PC-9 (cell line): ENCODE data around the gene SYNGR4. TPM values are rescaled to one million over a fixed set of nuclear protein-coding genes. Genes with fewer than 3 reads are reported as not detected.

ENCODE experiments used
- BruUV-seq: library from RNA; stranded (reverse); fragments of 400-500 nt; replicated peaks from 2 replicates; lab custom pipeline; 2021; lab: Mats Ljungman, UMichigan
- CTCF ChIA-PET: fragments of 300-600 bp; sonication (Branson Sonifier 250); formaldehyde crosslinking; loops from one replicate; lab custom pipeline; 2022; ENCODE audit warnings: antibody characterized with exemption; lab: Charles Lee
- POLR2A ChIA-PET: fragments of 300-600 bp; sonication (Branson Sonifier 250); formaldehyde crosslinking; loops from one replicate; lab custom pipeline; 2022; ENCODE audit warnings: antibody characterized with exemption; ENCODE audit not compliant: unreplicated experiment; lab: Charles Lee
- DNase-seq, 2 experiments: peaks; one replicate each; pipeline versions ENCODE4 v3.0.0 to v3.0.0-alpha.2; 2015 to 2022; ENCODE audit warnings: mixed read lengths in 1 of 2
- H2AFZ ChIP-seq: fragments of 200-600 bp; sonication (generic); 2 replicates; pipeline ENCODE4 v1.8.1; 2017; ENCODE audit warnings: antibody characterized with exemption
- H3F3A ChIP-seq: fragments of 200-600 bp; sonication (generic); 2 replicates; pipeline ENCODE4 v1.8.1; 2017; ENCODE audit warnings: antibody characterized with exemption, mild to moderate bottlenecking, low read depth; ENCODE audit not compliant: insufficient read depth
- H3K27ac ChIP-seq: fragments of 200-600 bp; sonication (generic); 2 replicates; pipeline ENCODE4 v1.6.1; 2016; ENCODE audit warnings: mixed run types
- H3K27me3 ChIP-seq: fragments of 200-600 bp; sonication (generic); 2 replicates; pipeline ENCODE4 v1.6.1; 2016; ENCODE audit warnings: low read depth, mixed run types; ENCODE audit not compliant: insufficient read depth
- H3K36me3 ChIP-seq: fragments of 200-600 bp; sonication (generic); 2 replicates; pipeline ENCODE4 v1.6.1; 2016; ENCODE audit warnings: low read depth, mixed run types
- H3K4me1 ChIP-seq: fragments of 200-600 bp; sonication (generic); replicated peaks from 2 replicates; pipeline ENCODE4 v1.6.1; 2016; ENCODE audit warnings: mixed run types; ENCODE audit not compliant: insufficient read depth
- H3K4me2 ChIP-seq: fragments of 200-600 bp; sonication (generic); 2 replicates; pipeline ENCODE4 v1.6.1; 2017; ENCODE audit warnings: mixed run types
- H3K4me3 ChIP-seq: fragments of 200-600 bp; sonication (generic); 2 replicates; pipeline ENCODE4 v1.6.1; 2016; ENCODE audit warnings: mixed run types
- H3K79me2 ChIP-seq: fragments of 200-600 bp; sonication (generic); 2 replicates; pipeline ENCODE4 v1.6.1; 2017; ENCODE audit warnings: low read depth, mixed run types
- H3K9me2 ChIP-seq: fragments of 200-600 bp; sonication (generic); 2 replicates; pipeline ENCODE4 v1.8.1; 2017; ENCODE audit warnings: mild to moderate bottlenecking; ENCODE audit not compliant: insufficient read depth
- H3K9me3 ChIP-seq: fragments of 200-600 bp; sonication (generic); 2 replicates; pipeline ENCODE4 v1.8.1; 2016; ENCODE audit warnings: low read depth; ENCODE audit not compliant: insufficient read depth
- H4K20me1 ChIP-seq: fragments of 200-600 bp; sonication (generic); 2 replicates; pipeline ENCODE4 v1.8.1; 2017; ENCODE audit not compliant: insufficient read depth
- CTCF ChIP-seq: fragments of 200-600 bp; sonication (generic); conservative IDR thresholded peaks from 2 replicates; pipeline ENCODE4 v1.6.1; 2017; ENCODE audit warnings: mixed run types, antibody characterized with exemption, mild to moderate bottlenecking, moderate library complexity
- EZH2 ChIP-seq: fragments of 200-600 bp; sonication (generic); IDR thresholded peaks from 2 replicates; pipeline ENCODE4 v1.8.0; 2017; ENCODE audit warnings: antibody characterized with exemption, low read depth
- intact Hi-C: fragments of 100-400 bp; cut with micrococcal nuclease; formaldehyde crosslinking; loops from one replicate; pipeline ENCODE4 v1.10.0; 2022; ENCODE audit not compliant: unreplicated experiment
- total RNA-seq: library from RNA; stranded (reverse); gene quantifications from 2 replicates; pipeline ENCODE4 v1.2.3, GENCODE V29; 2021

SYNGR4 gene
- total RNA-seq, 1 experiment from 2014 or later = 1.3 TPM

DNA sequence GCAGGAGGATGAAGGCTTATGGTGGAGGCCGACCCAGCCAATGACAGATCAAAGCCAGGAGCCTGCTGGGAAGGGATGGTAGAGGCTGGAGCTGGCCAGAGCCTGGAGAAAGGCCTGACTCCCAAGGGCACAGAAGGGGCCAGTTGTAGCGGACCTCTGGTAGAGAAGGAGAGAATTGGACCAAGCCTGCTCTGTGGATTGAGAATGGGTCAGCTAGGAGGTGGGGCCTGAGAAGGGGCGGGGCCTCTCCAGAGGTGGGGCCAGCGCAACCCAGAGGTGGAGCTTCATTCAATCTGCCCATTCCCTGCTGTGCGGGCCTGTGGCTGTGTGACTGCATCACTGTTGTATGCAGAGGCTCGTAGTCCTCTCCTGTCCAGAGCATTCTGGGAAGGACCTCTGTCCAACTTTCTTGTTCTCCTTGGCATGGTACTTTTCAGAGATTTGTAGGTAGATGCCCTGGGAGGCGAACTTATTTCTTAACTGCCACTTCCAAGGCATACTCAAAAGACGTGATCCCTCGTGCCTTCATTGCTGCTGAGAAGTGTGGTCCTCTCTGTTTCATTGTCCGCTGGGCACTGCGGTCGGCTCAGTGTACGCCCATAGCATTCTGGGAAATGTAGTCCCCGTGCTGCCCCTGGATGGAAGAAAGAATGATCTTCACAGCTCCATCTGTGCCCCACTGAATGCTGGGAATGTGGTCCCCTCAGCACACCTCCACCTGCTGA is 36.0 kb downstream of the SYNGR4 start:
- H2AFZ ChIP-seq = no peak overlapping the region
- peaks cover 33% of the 10 kb centered on the region for H4K20me1 ChIP-seq
- ChIA-PET POLR2A (no interaction called here), CTCF (no interaction called here)
- H3K27me3 ChIP-seq = no peaks in the 10 kb centered on the region
- H3K9me2 ChIP-seq = no peaks in the 10 kb centered on the region
- peaks cover 47% of the 10 kb centered on the region for H3F3A ChIP-seq
- H3K4me3 ChIP-seq = peak overlapping the region; percentile 80; the same call in 1 of the 2 replicates
- H3K27ac ChIP-seq = peak overlapping the region; percentile 84; the same call in 1 of the 2 replicates
- DNase-seq = peak; percentile 31 to 46
- peak overlapping the region; percentile 83 for H3K4me2 ChIP-seq
- H3K4me1 ChIP-seq = peaks cover 24% of the 10 kb centered on the region
- BruUV-seq = TSS peak; percentile 45
- peaks cover 62% of the 10 kb centered on the region for H3K79me2 ChIP-seq
- TF ChIP-seq CTCF (no peak), EZH2 (no peak)
- H3K36me3 ChIP-seq = no peaks in the 10 kb centered on the region
- intact Hi-C loops = no loop called here
- H3K9me3 ChIP-seq = no peaks in the 10 kb centered on the region

- peaks cover 32% of the 10 kb centered on the region for H3K4me1 ChIP-seq
- H3K27ac ChIP-seq = no peak overlapping the region
- CTCF ChIA-PET = interaction anchor here (0.7 kb wide), 1 partner anchor 46 kb away, joined by 5 read pairs; no protein-coding TSS in a partner anchor
- H4K20me1 ChIP-seq = peaks cover 36% of the 10 kb centered on the region
- DNase-seq = peak in 1 of 2 experiments; percentile 28
- no peak overlapping the region for H3K4me2 ChIP-seq
- H3K9me3 ChIP-seq = no peaks in the 10 kb centered on the region
- H2AFZ ChIP-seq = no peak overlapping the region
- no peaks in the 10 kb centered on the region for H3K36me3 ChIP-seq
- H3K27me3 ChIP-seq = no peaks in the 10 kb centered on the region
- no peak overlapping the region for H3K4me3 ChIP-seq
- H3K9me2 ChIP-seq = no peaks in the 10 kb centered on the region
- H3K79me2 ChIP-seq = peaks cover 73% of the 10 kb centered on the region
- BruUV-seq = no TSS peak
- TF ChIP-seq CTCF (no peak), EZH2 (no peak)
- H3F3A ChIP-seq = peaks cover 36% of the 10 kb centered on the region
- intact Hi-C loops = no loop called here
- POLR2A ChIA-PET = interaction anchor here (0.6 kb wide), 1 partner anchor 205 kb away, joined by 3 read pairs; the partner anchor contains the start of gene SPACA4
Measured at GRCh38 chr19:48401287-48401686, 37.1 kb downstream of the SYNGR4 start.

DNA sequence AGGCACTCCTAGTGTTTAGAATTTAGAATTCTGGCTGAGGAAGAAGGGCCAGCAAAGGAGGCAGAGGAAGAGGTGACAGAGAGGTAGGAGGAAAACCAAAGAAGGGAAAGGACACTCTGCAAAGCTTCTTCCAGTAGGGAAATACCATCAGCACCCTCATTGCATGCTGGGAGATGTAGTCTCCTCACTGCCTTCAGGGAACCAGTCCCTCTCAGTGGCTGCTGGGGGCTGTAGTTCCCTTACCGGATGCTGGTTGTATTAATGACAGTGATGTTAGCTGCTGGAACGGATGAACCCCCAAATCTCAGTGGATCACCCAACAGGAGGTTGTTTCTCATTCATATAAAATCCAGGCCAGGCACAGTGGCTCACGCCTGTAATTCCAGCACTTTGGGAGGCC is 39.4 kb downstream of the SYNGR4 start:
- peaks cover 19% of the 10 kb centered on the region for H3K4me1 ChIP-seq
- no peaks in the 10 kb centered on the region for H3K9me3 ChIP-seq
- H3K4me2 ChIP-seq = no peak overlapping the region
- no peak overlapping the region for H3K27ac ChIP-seq
- no peaks in the 10 kb centered on the region for H3K36me3 ChIP-seq
- H3K27me3 ChIP-seq = no peaks in the 10 kb centered on the region
- POLR2A ChIA-PET = interaction anchor here (0.6 to 0.7 kb wide), 3 partner anchors 13 to 98 kb away, joined by 3 to 22 read pairs (median 3); partner anchors contain the start of gene TMEM143
- BruUV-seq = no TSS peak
- H3K4me3 ChIP-seq = no peak overlapping the region
- no peak overlapping the region for H2AFZ ChIP-seq
- peaks cover 28% of the 10 kb centered on the region for H3F3A ChIP-seq
- intact Hi-C loops = no loop called here
- peaks cover 81% of the 10 kb centered on the region for H3K79me2 ChIP-seq
- H4K20me1 ChIP-seq = peaks cover 50% of the 10 kb centered on the region
- no peak for TF ChIP-seq CTCF
- no peak for TF ChIP-seq EZH2
- CTCF ChIA-PET = interaction anchor here (0.6 kb wide), 1 partner anchor 107 kb away, joined by 3 read pairs; no protein-coding TSS in a partner anchor
- no peaks in the 10 kb centered on the region for H3K9me2 ChIP-seq
- DNase-seq = peak; percentile 35
